NCI-H226 (cell line): ENCODE data around the gene ALOXE3.

ENCODE experiments used
- DNase-seq: peaks from one replicate; pipeline ENCODE4 v3.0.0-alpha.2; 2015

The ALOXE3 gene

GRCh38 chr17:8117980-8118768, at the start of gene ALOXE3:
TSS of gene ALOXE3 (minus strand) at chr17:8118514. CDS start at chr17:8117990, 524 bp downstream.
- DNase-seq: peak; percentile 84

GRCh38 chr17:8167526-8167925, 49.2 kb upstream of the ALOXE3 start:
- DNase-seq: no peak

- no peak for DNase-seq
Measured at GRCh38 chr17:8166731-8167130, 48.4 kb upstream of the ALOXE3 start.

DNA sequence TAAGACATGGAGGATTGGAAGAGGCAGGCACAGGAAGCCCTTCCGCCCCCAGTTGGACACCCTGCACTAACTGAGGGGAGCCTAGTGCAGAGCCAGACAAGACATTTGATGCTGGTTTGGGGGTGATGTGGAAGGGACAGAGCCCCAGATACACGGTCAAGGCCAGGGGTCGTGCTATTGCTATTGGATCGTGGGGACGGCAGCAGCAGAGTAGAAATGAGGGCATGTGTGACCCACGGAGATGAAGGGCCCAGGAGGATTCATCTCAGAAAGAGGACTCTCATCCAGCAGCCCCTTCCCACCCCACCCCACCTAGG, 46.5 kb upstream of the ALOXE3 start:
- no peak for DNase-seq

- DNase-seq: no peak
Measured at GRCh38 chr17:8163978-8164814, 45.9 kb upstream of the ALOXE3 start.

- no peak for DNase-seq
Measured at GRCh38 chr17:8162997-8163977, 45.0 kb upstream of the ALOXE3 start.

DNA sequence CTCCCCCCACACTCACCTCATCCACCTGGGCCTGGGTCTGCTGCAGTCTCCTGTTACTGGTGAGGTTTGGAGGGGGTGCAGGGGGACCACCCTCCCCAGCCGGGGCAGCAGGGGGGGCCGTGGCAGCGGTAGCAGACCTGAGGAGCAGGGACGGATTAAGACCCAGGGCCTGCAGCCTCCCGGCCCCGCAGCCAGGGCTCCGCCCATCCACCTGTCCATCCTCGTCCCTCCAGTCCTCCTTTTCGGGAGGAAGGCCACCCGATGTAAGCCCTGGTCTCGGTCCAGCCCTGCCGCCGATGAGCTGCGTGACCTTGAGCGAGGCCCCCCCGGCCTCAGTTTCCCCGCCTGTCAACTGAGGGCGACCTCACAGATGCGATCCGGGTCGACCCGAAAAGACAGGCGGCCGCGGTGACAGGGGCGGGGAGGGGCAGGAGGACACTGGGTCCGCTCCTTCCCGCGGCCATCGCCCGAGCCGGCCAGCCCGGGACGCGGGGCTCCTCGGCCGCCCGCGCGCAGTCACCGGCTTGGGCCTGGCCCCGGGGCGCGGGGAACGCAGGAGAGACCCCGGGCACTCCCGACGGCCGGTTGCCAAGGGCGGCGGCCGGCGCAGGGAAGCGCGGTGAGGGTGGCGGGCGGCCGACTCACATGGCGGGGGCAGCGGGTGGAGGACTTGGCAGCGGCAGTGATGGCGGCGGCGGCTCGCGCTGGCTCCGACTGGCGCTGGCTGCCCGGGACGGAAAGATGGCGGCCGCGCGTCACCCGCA, 44.1 kb upstream of the ALOXE3 start, which contains the start of gene VAMP2:
TSS of gene VAMP2 (minus strand) at position 716 of the 764 bp plus-strand sequence. CDS start at position 647, 69 bp downstream.
- peak; percentile 50 for DNase-seq

DNA sequence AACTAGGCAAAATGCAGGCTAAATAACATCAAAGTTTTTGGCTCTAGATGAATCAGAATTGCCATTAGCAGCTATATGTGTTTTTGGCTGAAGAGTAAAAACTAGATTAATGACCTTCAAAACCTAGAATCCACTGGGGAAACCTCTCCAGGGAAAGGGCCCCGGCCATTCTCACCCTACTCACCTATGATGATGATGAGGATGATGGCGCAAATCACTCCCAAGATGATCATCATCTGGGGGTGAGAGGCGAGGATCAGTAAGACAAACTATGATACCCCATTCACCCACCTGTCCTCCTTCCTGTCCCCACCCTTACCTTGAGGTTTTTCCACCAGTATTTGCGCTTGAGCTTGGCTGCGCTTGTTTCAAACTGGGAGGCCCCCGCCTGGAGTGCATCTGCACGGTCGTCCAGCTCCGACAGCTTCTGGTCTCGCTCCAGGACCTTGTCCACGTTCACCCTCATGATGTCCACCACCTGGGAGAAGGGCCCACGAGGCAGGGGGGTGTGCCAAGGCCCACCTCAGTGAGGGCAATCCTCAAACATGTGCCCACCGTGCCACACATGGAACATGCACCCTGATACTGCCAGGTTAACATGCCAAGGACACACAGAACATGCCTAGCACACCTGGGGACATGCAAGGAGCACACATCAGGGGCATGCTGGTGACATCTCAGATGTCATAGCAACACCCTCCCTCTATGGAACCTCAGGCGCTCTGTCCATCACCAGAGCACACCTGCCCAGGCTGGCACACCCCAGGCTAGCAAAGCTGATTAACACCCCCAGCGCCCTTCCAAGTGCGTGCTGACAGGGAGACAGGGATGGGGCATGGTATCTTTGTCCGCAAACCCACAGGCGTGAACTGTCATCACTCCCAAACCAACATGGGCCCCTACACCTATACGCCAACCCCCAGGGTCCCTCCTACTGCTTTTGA, 43.2 kb upstream of the ALOXE3 start:
- DNase-seq: no peak

- no peak for DNase-seq
Measured at GRCh38 chr17:8160741-8161221, 42.5 kb upstream of the ALOXE3 start.

- DNase-seq: no peak
Measured at GRCh38 chr17:8160224-8160577, 41.9 kb upstream of the ALOXE3 start.

GRCh38 chr17:8159459-8160223, 41.3 kb upstream of the ALOXE3 start:
- DNase-seq: no peak

- DNase-seq: no peak
Measured at GRCh38 chr17:8159032-8159400, 40.7 kb upstream of the ALOXE3 start.

- peak; percentile 69 for DNase-seq
Measured at GRCh38 chr17:8158267-8159031, 40.1 kb upstream of the ALOXE3 start.

GRCh38 chr17:8156246-8156992, 38.1 kb upstream of the ALOXE3 start:
- peak; percentile 99 for DNase-seq

DNA sequence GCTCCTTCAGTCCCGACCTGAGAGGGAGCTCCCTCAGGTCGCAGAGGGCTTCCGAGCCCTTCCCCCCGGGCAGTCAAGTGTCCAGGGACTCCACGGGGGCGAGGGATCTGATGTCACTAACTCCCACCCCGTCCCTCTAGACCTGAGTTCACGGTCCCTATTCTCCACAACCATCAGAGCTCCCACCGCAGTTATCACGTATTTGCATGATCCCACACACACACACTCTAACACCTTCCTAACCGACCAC, 37.6 kb upstream of the ALOXE3 start:
- no peak for DNase-seq

DNA sequence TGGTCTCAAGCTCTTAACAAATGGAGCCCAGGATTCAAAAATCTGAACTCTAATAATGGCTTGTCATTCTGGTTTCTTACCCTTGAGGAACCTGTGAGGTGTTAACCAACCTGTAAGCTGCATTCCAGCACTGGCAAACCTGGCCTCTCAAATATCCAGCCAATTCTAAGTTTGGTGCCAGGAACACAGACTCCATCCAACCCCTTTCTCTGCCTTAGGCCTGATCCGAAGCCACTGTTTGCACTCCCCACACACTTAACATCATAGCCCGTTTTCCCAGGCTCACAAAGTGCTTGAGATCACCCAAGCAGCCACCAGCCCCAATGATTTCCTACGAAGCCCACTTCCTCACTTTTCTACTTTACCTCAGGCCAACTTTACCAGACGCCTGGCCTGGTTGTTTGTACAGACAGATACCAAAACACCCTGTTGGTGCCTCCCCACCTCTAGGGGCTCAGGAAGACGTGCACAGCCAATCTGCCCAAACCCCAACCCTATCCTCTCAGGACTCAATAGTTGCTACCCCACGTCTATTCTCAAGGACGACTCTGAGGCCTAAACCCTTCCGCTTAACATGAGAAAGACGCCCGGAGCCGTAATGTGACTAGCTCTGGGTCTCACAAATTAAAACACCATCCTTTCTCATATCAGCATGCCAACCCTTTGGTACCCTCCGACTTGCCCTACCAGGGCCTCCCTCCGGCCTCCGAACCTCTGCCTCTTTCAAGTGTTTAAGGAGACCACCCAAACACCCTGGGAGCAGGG, 37.1 kb upstream of the ALOXE3 start:
- DNase-seq: no peak

- no peak for DNase-seq
Measured at GRCh38 chr17:8154608-8155155, 36.4 kb upstream of the ALOXE3 start.
